HepG2 (cell line): ENCODE measurements around the gene GTF2H4. TPM values are rescaled to one million over a fixed set of nuclear protein-coding genes. Genes with fewer than 3 reads are reported as not detected.

Source experiments
- ATAC-seq: fragments of 200-7000 bp; cut with Tn5 transposase; 3 replicates; pipeline ENCODE4 v1.9.1; 2020; ENCODE audit warnings: mild to moderate bottlenecking, moderate library complexity
- BruUV-seq: library from RNA; stranded (reverse); fragments of 400-500 nt; replicated peaks from 2 replicates; lab custom pipeline; 2021; lab: Mats Ljungman, UMichigan
- CTCF ChIA-PET: fragments of 300-600 bp; formaldehyde crosslinking; extraction: SDS; loops from one replicate; lab custom pipeline; 2021; ENCODE audit warnings: low total read pairs, inconsistent platforms, low intra/inter-chr PET ratio; lab: Yijun Ruan, JAX
- POLR2A ChIA-PET: fragments of 350-600 bp; sonication (Branson Sonifier 250); formaldehyde crosslinking; loops from one replicate; lab custom pipeline; 2020; ENCODE audit warnings: antibody characterized with exemption, inconsistent platforms; lab: Yijun Ruan, JAX
- DNase-seq: peaks from one replicate; pipeline ENCODE4 v3.0.0-alpha.2; 2015; ENCODE audit warnings: low spot score
- FAIRE-seq: peaks from 3 replicates; lab custom pipeline; 2011; peaks lifted over from hg19 to GRCh38; lab: Jason Lieb, UNC
- H2AFZ ChIP-seq: one replicate; pipeline ENCODE4 v1.6.1; 2011; ENCODE audit warnings: low read length, inconsistent platforms
- H3K27ac ChIP-seq: fragments of 300-600 bp; 3 replicates; pipeline ENCODE4 v1.8.0; 2011; ENCODE audit warnings: mixed run types, mild to moderate bottlenecking, mixed read lengths, low read length, inconsistent platforms; ENCODE audit not compliant: insufficient read depth; ENCODE audit errors: extremely low read length
- H3K27me3 ChIP-seq, 2 experiments: fragments of 200-600 bp in 1 of 2; 2 replicates in 1 of 2; 3 replicates in 1 of 2; pipeline versions ENCODE4 v1.6.0 to v1.8.0; 2011; ENCODE audit warnings: low read length in 2 of 2, mild to moderate bottlenecking in 2 of 2, moderate library complexity in 2 of 2, inconsistent platforms in 1 of 2; ENCODE audit not compliant: insufficient read depth in 2 of 2, control insufficient read depth in 1 of 2
- H3K36me3 ChIP-seq, 2 experiments: fragments of 200-600 bp in 1 of 2; replicated peaks in 1 of 2; 2 replicates in 1 of 2; 3 replicates in 1 of 2; pipeline versions ENCODE4 v1.5.1 to v1.8.0; 2011; ENCODE audit warnings: low read length in 2 of 2, inconsistent platforms in 1 of 2; ENCODE audit not compliant: insufficient read depth in 2 of 2, control insufficient read depth in 1 of 2
- H3K4me1 ChIP-seq: 2 replicates; pipeline ENCODE4 v1.5.1; 2012; ENCODE audit warnings: low read length, inconsistent platforms; ENCODE audit not compliant: insufficient read depth
- H3K4me2 ChIP-seq: 2 replicates; pipeline ENCODE4 v1.6.0; 2011; ENCODE audit warnings: low read depth, low read length, inconsistent platforms
- H3K4me3 ChIP-seq, 3 experiments: fragments of 200-600 bp in 1 of 3; sonication (generic), shearing (Covaris generic) in 1 of 3; replicated peaks in 1 of 3; 2 replicates each; pipeline ENCODE4 v1.5.1; 2011 to 2016; ENCODE audit warnings: low read length in 3 of 3, inconsistent platforms in 2 of 3, low read depth in 2 of 3, mild to moderate bottlenecking in 2 of 3, control low read depth in 1 of 3, mixed read lengths in 1 of 3; ENCODE audit not compliant: insufficient read depth in 1 of 3
- H3K79me2 ChIP-seq: one replicate; pipeline ENCODE4 v1.6.1; 2011; ENCODE audit warnings: low read length, inconsistent platforms; ENCODE audit not compliant: insufficient read depth
- H3K9ac ChIP-seq: 2 replicates; pipeline ENCODE4 v1.6.0; 2011; ENCODE audit warnings: mild to moderate bottlenecking, low read depth, low read length, inconsistent platforms; ENCODE audit not compliant: insufficient read depth
- H3K9me3 ChIP-seq: 2 replicates; pipeline ENCODE4 v1.5.1; 2012; ENCODE audit warnings: mild to moderate bottlenecking, low read length
- H4K20me1 ChIP-seq: 2 replicates; pipeline ENCODE4 v1.6.0; 2011; ENCODE audit warnings: inconsistent platforms, mild to moderate bottlenecking, low read length, moderate library complexity; ENCODE audit not compliant: insufficient read depth
- BCL3 ChIP-seq: sonication (generic); formaldehyde crosslinking; IDR thresholded peaks from 2 replicates; pipeline ENCODE4 v1.5.1; 2020; ENCODE audit warnings: mild to moderate bottlenecking, missing genetic modification reagents, moderate library complexity
- EED ChIP-seq: sonication (generic); formaldehyde crosslinking; IDR thresholded peaks from 2 replicates; pipeline ENCODE4 v1.5.0; 2020; ENCODE audit warnings: mild to moderate bottlenecking, missing genetic modification reagents
- EZH2 ChIP-seq: conservative IDR thresholded peaks from 2 replicates; pipeline ENCODE4 v1.6.1; 2012; ENCODE audit warnings: mild to moderate bottlenecking, low read depth, low read length, moderate library complexity
- GMEB2 ChIP-seq: IDR thresholded peaks from 2 replicates; pipeline ENCODE4 v1.6.1; 2016; ENCODE audit warnings: missing biosample characterization, missing genetic modification reagents, low read depth
- HIVEP1 ChIP-seq: sonication (generic); formaldehyde crosslinking; IDR thresholded peaks from 2 replicates; pipeline ENCODE4 v1.4.0; 2020; ENCODE audit warnings: mild to moderate bottlenecking, missing genetic modification reagents
- MAFG ChIP-seq: sonication (generic); formaldehyde crosslinking; IDR thresholded peaks from 2 replicates; pipeline ENCODE4 v1.5.1; 2020; ENCODE audit warnings: mild to moderate bottlenecking, missing genetic modification reagents
- MED8 ChIP-seq: sonication (generic); formaldehyde crosslinking; IDR thresholded peaks from 2 replicates; pipeline ENCODE4 v1.8.1; 2023; ENCODE audit warnings: mild to moderate bottlenecking, missing genetic modification reagents; ENCODE audit not compliant: insufficient replicate concordance
- NFRKB ChIP-seq: fragments of 450-650 bp; IDR thresholded peaks from 2 replicates; pipeline ENCODE4 v1.6.1; 2017
- THAP9 ChIP-seq: sonication (generic); formaldehyde crosslinking; IDR thresholded peaks from 2 replicates; pipeline ENCODE4; 2020; ENCODE audit warnings: missing genetic modification reagents, mild to moderate bottlenecking, borderline replicate concordance
- ZFX ChIP-seq: sonication (generic); formaldehyde crosslinking; IDR thresholded peaks from 2 replicates; pipeline ENCODE4 v1.4.0; 2020; ENCODE audit warnings: mild to moderate bottlenecking, low read depth, missing genetic modification reagents, moderate library complexity
- ZNF589 ChIP-seq: sonication (generic); formaldehyde crosslinking; conservative IDR thresholded peaks from 2 replicates; pipeline ENCODE4 v1.8.0; 2022; ENCODE audit warnings: mild to moderate bottlenecking, moderate library complexity, missing genetic modification reagents
- ZNF766 ChIP-seq: sonication (generic); formaldehyde crosslinking; IDR thresholded peaks from 2 replicates; pipeline ENCODE4 v1.5.0; 2020; ENCODE audit warnings: missing genetic modification reagents, borderline replicate concordance
- ZNF782 ChIP-seq: sonication (generic); formaldehyde crosslinking; IDR thresholded peaks from 2 replicates; pipeline ENCODE4 v1.4.0; 2020; ENCODE audit warnings: missing genetic modification reagents, mild to moderate bottlenecking, borderline replicate concordance
- ZNF841 ChIP-seq: sonication (generic); formaldehyde crosslinking; IDR thresholded peaks from 2 replicates; pipeline ENCODE4 v1.8.1; 2023; ENCODE audit warnings: missing genetic modification reagents, borderline replicate concordance
- WGBS: methylation state at CpG from one replicate; pipeline ENCODE4 v1.1.6; 2017; ENCODE audit warnings: low lambda C conversion rate; 5-methylcytosine and 5-hydroxymethylcytosine counted together
- in situ Hi-C: cut with HindIII; loops from 2 replicates; pipeline ENCODE4 v1.10.0; 2017; ENCODE audit warnings: low pct_unique_long_range_greater_than_20kb; ENCODE audit not compliant: extremely low pct_ligation_motif_present
- intact Hi-C: fragments of 100-400 bp; cut with micrococcal nuclease; formaldehyde crosslinking; loops from one replicate; pipeline ENCODE4 v1.10.0; 2022; ENCODE audit not compliant: unreplicated experiment
- polyA plus RNA-seq, 8 experiments: library from polyadenylated mRNA; depleted of rRNA in 3 of 8; stranded (reverse) in 7 of 8; unstranded in 1 of 8; fragments of >200 nt; fragmentation: Illumina TruSeq in 4 of 8; extraction: Trizol in 4 of 8; gene quantifications; 2 replicates each; pipeline versions ENCODE4 v1.2.1 to v1.2.3, GENCODE V29; 2011 to 2016; ENCODE audit warnings: low read depth in 4 of 8, missing spikeins in 1 of 8, mixed read lengths in 1 of 8; ENCODE audit not compliant: insufficient read depth in 1 of 8
- total RNA-seq, 5 experiments: library from RNA; depleted of rRNA; stranded (reverse); fragments of >200 nt; fragmentation: Illumina TruSeq; extraction: Trizol; gene quantifications; 2 replicates each; pipeline ENCODE4 v1.2.3, GENCODE V29; 2016; ENCODE audit warnings: low read depth in 1 of 5

GTF2H4 gene
- total and polyA plus RNA-seq, 2 of the 13 experiments (the other 11 are each of a cell fraction or from before 2014, with no cell fraction given), result 15.9 to 49.3 TPM

GRCh38 chr6:30915591-30915946, 7.6 kb downstream of the GTF2H4 start (continued):
- TF ChIP-seq BCL3 (CRISPR knock-in tag), result no peak
- TF ChIP-seq ZFX (CRISPR knock-in tag), result 0 out of 2 replicates have a peak, but pooled peaks have one; percentile 26
- TF ChIP-seq GMEB2, result no peak
- no peak for TF ChIP-seq HIVEP1 (CRISPR knock-in tag)
- TF ChIP-seq EZH2, result no peak
- no peak for TF ChIP-seq ZNF782 (CRISPR knock-in tag)
- TF ChIP-seq NFRKB, result no peak
- TF ChIP-seq MAFG, result no peak
- TF ChIP-seq MED8 (CRISPR knock-in tag), result no peak
- TF ChIP-seq ZNF589 (CRISPR knock-in tag), result no peak
- TF ChIP-seq ZNF841 (CRISPR knock-in tag), result no peak
- TF ChIP-seq ZNF766 (CRISPR knock-in tag), result no peak

- Histone ChIP-seq H3K36me3 (peaks cover 25 to 59% of the 10 kb centered on the region in 2 experiments), H3K9ac (no peak overlapping the region), H3K4me3 (no peak overlapping the region), H3K4me2 (no peak overlapping the region), H3K27ac (no peak overlapping the region), H4K20me1 (no peaks in the 10 kb centered on the region), H3K27me3 (no peaks in the 10 kb centered on the region), H3K4me1 (peaks cover 27% of the 10 kb centered on the region), H3K9me3 (no peaks in the 10 kb centered on the region), H3K79me2 (peaks cover 11% of the 10 kb centered on the region), H2AFZ (no peak overlapping the region)
- TF ChIP-seq EED (CRISPR knock-in tag) (0 out of 2 replicates have a peak, but pooled peaks have one; percentile 40), THAP9 (CRISPR knock-in tag) (no peak)
- intact Hi-C loops, result no loop called here
- CTCF ChIA-PET, result no interaction called here
- FAIRE-seq (no peak), ATAC-seq (no peak), DNase-seq (no peak)
- BruUV-seq, result no TSS peak
- in situ Hi-C loops, result loop anchor here (5.0 kb wide), 2 partner anchors 130 to 160 kb away; no protein-coding TSS in a partner anchor
- WGBS, result 88% methylated on average over 7 of the region's 7 CpGs
- POLR2A ChIA-PET, result interaction anchor here (1.1 to 1.6 kb wide), 2 partner anchors 9 to 35 kb away, joined by 3 to 5 read pairs; partner anchors contain the start of gene GTF2H4
Observed at GRCh38 chr6:30917041-30917440, 9.0 kb downstream of the GTF2H4 start.
